Mesothelial cell of epicardium (in vitro differentiated cells): ENCODE results near the gene PSME1. TPM values are rescaled to one million over a fixed set of nuclear protein-coding genes. Genes with fewer than 3 reads are reported as not detected.

Experiments
- DNase-seq, 2 experiments: peaks; one replicate each; pipeline ENCODE4 v3.0.0; 2021; ENCODE audit warnings: low spot score in 2 of 2; ENCODE audit not compliant: unreplicated experiment in 2 of 2
- H3K27ac Mint-ChIP-seq: 2 replicates; pipeline ENCODE4 v1.8.0; 2021; ENCODE audit warnings: mixed read lengths
- H3K27me3 Mint-ChIP-seq: 2 replicates; pipeline ENCODE4 v1.8.0; 2021; ENCODE audit warnings: low read depth, mixed read lengths
- H3K36me3 Mint-ChIP-seq: 2 replicates; pipeline ENCODE4 v1.8.0; 2021; ENCODE audit warnings: mixed read lengths
- H3K4me1 Mint-ChIP-seq: 2 replicates; pipeline ENCODE4 v1.8.0; 2021; ENCODE audit warnings: mixed read lengths
- H3K4me3 Mint-ChIP-seq: 2 replicates; pipeline ENCODE4 v1.8.0; 2021; ENCODE audit warnings: mild to moderate bottlenecking, moderate library complexity, mixed read lengths
- H3K9me3 Mint-ChIP-seq: 2 replicates; pipeline ENCODE4 v1.8.0; 2021; ENCODE audit warnings: mixed read lengths
- total RNA-seq: library from RNA; stranded (reverse); gene quantifications from 3 replicates; pipeline ENCODE4 v1.2.1, GENCODE V29; 2021
- TF ChIP-seq, protein P1 (sequence below): fragments of 200-600 bp; sonication (generic); IDR thresholded peaks from one replicate; pipeline ENCODE4 v1.5.0; 2021; ENCODE audit warnings: antibody characterized with exemption; ENCODE audit not compliant: unreplicated experiment

PSME1 gene
- total RNA-seq, 1 donor from 2014 or later = 148 TPM

GRCh38 chr14:24172871-24173281, 36.9 kb downstream of the PSME1 start:
- TF ChIP-seq, protein P1, sequence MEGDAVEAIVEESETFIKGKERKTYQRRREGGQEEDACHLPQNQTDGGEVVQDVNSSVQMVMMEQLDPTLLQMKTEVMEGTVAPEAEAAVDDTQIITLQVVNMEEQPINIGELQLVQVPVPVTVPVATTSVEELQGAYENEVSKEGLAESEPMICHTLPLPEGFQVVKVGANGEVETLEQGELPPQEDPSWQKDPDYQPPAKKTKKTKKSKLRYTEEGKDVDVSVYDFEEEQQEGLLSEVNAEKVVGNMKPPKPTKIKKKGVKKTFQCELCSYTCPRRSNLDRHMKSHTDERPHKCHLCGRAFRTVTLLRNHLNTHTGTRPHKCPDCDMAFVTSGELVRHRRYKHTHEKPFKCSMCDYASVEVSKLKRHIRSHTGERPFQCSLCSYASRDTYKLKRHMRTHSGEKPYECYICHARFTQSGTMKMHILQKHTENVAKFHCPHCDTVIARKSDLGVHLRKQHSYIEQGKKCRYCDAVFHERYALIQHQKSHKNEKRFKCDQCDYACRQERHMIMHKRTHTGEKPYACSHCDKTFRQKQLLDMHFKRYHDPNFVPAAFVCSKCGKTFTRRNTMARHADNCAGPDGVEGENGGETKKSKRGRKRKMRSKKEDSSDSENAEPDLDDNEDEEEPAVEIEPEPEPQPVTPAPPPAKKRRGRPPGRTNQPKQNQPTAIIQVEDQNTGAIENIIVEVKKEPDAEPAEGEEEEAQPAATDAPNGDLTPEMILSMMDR = no peak
- peak overlapping the region; percentile 83 for H3K4me3 Mint-ChIP-seq
- H3K9me3 Mint-ChIP-seq = no peaks in the 10 kb centered on the region
- H3K27ac Mint-ChIP-seq = peak overlapping the region; percentile 94
- H3K36me3 Mint-ChIP-seq = peaks cover 25% of the 10 kb centered on the region
- no peaks in the 10 kb centered on the region for H3K27me3 Mint-ChIP-seq
- no peak for DNase-seq
- peaks cover 50% of the 10 kb centered on the region for H3K4me1 Mint-ChIP-seq

- H3K9me3 Mint-ChIP-seq = no peaks in the 10 kb centered on the region
- H3K4me3 Mint-ChIP-seq = no peak overlapping the region
- no peak for DNase-seq
- peaks cover 47% of the 10 kb centered on the region for H3K4me1 Mint-ChIP-seq
- TF ChIP-seq, protein P1 = no peak
- H3K27me3 Mint-ChIP-seq = no peaks in the 10 kb centered on the region
- H3K36me3 Mint-ChIP-seq = peaks cover 26% of the 10 kb centered on the region
- H3K27ac Mint-ChIP-seq = peak overlapping the region; percentile 82
Measured at GRCh38 chr14:24176599-24176998, 40.6 kb downstream of the PSME1 start.

DNA sequence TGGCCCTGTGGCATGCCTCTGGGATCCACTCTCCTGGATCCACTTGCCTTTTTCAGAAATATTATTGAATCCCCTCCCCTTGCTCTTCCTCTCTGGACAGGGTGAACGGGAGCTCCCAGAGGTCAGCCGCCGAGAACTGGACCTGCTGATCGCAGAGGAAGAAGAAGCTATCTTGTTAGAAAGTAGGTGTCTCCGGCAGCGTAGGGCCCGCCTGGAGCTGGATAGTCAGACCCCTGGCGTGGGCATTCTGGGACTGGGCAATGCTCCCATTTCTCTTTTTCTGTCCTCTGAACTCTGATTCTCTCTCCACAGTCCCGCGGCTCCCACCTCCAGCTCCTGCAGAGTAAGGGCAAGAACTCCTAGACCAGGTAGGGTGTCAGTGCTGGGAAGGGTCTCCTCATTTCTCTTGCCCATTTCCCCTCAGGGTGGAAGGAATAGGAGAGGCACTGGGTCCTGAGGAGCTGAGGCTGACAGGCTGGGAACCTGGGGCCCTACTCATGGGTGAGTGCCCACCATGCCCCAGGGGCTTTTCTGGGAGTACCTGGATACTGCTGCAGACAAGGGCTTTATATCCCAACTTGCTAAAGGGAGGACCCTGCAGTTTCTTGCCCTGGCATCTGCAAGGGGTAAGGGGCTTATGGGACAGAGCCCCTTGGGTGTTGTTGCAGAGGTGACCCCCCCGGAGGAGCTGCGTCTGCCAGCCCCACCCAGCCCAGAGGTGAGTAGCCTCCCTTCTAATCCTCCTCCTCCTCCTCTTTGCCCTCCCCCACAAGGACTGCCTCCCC, 41.2 kb downstream of the PSME1 start:
- TF ChIP-seq, protein P1 = no peak
- DNase-seq = no peak
- Mint-ChIP-seq H3K4me1 (peaks cover 43% of the 10 kb centered on the region), H3K27me3 (no peaks in the 10 kb centered on the region), H3K27ac (peak overlapping the region; percentile 82), H3K4me3 (peak overlapping the region; percentile 30), H3K9me3 (no peaks in the 10 kb centered on the region), H3K36me3 (peaks cover 26% of the 10 kb centered on the region)

DNA sequence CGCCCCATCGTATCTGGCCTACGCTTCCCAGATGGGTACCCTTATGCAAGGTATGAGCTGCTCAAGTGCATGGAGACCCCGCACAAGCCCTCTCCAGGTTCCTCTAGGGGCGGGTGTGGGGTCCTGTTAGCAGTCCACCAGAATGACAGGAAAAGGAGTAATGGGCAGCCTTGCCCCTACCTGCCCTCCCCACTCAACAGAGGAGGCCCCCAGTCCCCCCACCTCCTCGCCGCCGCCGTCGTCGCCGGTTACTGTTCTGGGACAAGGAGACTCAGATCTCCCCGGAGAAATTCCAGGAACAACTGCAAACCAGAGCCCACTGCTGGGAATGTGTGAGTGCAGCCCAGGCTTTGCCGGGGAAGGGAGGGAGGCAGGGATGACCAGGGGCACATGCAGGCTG, 41.9 kb downstream of the PSME1 start:
- Mint-ChIP-seq H3K4me3 (no peak overlapping the region), H3K9me3 (no peaks in the 10 kb centered on the region), H3K4me1 (peaks cover 39% of the 10 kb centered on the region), H3K27me3 (no peaks in the 10 kb centered on the region), H3K36me3 (peaks cover 26% of the 10 kb centered on the region), H3K27ac (peak overlapping the region; percentile 59)
- DNase-seq = no peak
- TF ChIP-seq, protein P1 = no peak

DNA sequence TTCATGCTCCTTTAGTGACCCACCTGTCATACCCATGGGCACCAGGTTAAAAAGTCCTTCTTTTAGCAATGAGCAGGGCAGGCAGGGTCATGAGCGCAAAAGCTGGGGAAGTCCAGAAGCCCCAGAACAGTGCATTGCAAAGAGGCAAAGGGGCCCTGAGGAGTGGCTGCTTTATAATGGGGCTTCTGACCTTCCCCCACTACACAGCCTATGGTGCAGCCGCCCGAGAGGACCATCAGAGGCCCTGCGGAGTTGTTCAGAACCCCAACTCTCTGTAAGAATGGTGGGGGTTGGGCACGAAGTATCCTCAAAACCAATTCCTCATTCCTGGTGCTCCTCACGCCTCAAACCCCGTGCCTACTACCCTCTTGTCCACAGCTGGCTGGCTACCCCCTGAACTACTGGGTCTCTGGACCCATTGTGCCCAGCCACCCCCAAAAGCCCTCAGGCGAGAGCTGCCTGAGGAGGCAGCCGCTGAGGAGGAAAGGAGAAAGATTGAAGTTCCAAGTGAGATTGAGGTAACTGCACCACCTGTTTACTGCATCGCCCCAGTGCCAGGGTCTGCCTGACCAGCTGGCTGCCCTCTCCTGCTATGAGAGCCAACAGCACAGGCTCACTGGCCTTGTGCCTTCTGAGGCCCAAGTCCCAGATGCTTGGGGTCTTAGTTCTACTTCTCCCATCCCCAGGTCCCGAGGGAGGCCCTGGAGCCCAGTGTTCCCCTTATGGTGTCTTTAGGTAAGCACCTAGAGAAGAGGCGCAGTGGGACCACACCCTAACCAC, 42.6 kb downstream of the PSME1 start:
- Mint-ChIP-seq H3K36me3 (peaks cover 30% of the 10 kb centered on the region), H3K4me3 (no peak overlapping the region), H3K9me3 (no peaks in the 10 kb centered on the region), H3K4me1 (peaks cover 32% of the 10 kb centered on the region), H3K27ac (peak overlapping the region; percentile 66), H3K27me3 (no peaks in the 10 kb centered on the region)
- DNase-seq = no peak
- TF ChIP-seq, protein P1 = no peak
